Vagina (tissue), 2 donors: Measurements from ENCODE around the gene EP400.

Experiments used
- POLR2A ChIP-seq, 2 donors: fragments of 450-650 bp; IDR thresholded peaks; one replicate each; pipeline ENCODE4 v1.6.1; 2017; ENCODE audit warnings: antibody characterized with exemption in 2 of 2, mild to moderate bottlenecking in 2 of 2, moderate library complexity in 2 of 2
- TF ChIP-seq, protein P1 (sequence below), 3 experiments: fragments of 450-650 bp in 2 of 3; fragments of 200-600 bp in 1 of 3; sonication (generic) in 1 of 3; IDR thresholded peaks; one replicate each; pipeline ENCODE4 v1.5.1; 2017 to 2019; ENCODE audit warnings: antibody characterized with exemption in 3 of 3, mild to moderate bottlenecking in 2 of 3, moderate library complexity in 2 of 3

GRCh38 chr12:132083614-132083940, 133.8 kb downstream of the EP400 start:
- TF ChIP-seq, protein P1, sequence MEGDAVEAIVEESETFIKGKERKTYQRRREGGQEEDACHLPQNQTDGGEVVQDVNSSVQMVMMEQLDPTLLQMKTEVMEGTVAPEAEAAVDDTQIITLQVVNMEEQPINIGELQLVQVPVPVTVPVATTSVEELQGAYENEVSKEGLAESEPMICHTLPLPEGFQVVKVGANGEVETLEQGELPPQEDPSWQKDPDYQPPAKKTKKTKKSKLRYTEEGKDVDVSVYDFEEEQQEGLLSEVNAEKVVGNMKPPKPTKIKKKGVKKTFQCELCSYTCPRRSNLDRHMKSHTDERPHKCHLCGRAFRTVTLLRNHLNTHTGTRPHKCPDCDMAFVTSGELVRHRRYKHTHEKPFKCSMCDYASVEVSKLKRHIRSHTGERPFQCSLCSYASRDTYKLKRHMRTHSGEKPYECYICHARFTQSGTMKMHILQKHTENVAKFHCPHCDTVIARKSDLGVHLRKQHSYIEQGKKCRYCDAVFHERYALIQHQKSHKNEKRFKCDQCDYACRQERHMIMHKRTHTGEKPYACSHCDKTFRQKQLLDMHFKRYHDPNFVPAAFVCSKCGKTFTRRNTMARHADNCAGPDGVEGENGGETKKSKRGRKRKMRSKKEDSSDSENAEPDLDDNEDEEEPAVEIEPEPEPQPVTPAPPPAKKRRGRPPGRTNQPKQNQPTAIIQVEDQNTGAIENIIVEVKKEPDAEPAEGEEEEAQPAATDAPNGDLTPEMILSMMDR (IDR thresholded peaks at IDR 0.05) = no peak
- no peak for TF ChIP-seq POLR2A (IDR thresholded peaks at IDR 0.05)
